Astrocyte of the spinal cord (primary cell): ENCODE data around the gene CXCL17.

ENCODE experiments used
- DNase-seq: peaks from one replicate; pipeline ENCODE4 v3.0.0; 2011; ENCODE audit warnings: low read depth, low spot score
- H3K4me3 ChIP-seq: 2 replicates; pipeline ENCODE4 v1.5.1; 2011; ENCODE audit warnings: low read depth, mild to moderate bottlenecking, low read length, moderate library complexity
- CTCF ChIP-seq: IDR thresholded peaks from 2 replicates; pipeline ENCODE4 v1.5.1; 2012; ENCODE audit warnings: low read depth, mild to moderate bottlenecking, low read length, inconsistent platforms
- in situ Hi-C: cut with HindIII; loops from 2 replicates; pipeline ENCODE4 v1.10.0; 2017; ENCODE audit warnings: low sequenced_read_pairs

The CXCL17 gene

GRCh38 chr19:42436006-42436405 lies 6.7 kb downstream of the CXCL17 start:
- in situ Hi-C loops: no loop called here

GRCh38 chr19:42435316-42435715 lies 7.4 kb downstream of the CXCL17 start:
- TF ChIP-seq CTCF: no peak
- no peak for DNase-seq
- in situ Hi-C loops: no loop called here
- H3K4me3 ChIP-seq: no peak overlapping the region

More at GRCh38 chr19:42436006-42436405, 6.7 kb downstream of the CXCL17 start:
- DNase-seq: no peak
- H3K4me3 ChIP-seq: no peak overlapping the region
- TF ChIP-seq CTCF: no peak

GRCh38 chr19:42433503-42434260 lies 9.1 kb downstream of the CXCL17 start:
- peak; percentile 67 for TF ChIP-seq CTCF
- in situ Hi-C loops: no loop called here

GRCh38 chr19:42431486-42431885 lies 11.3 kb downstream of the CXCL17 start:
- in situ Hi-C loops: no loop called here
- TF ChIP-seq CTCF: no peak
- no peak overlapping the region for H3K4me3 ChIP-seq
- DNase-seq: no peak

More at GRCh38 chr19:42433503-42434260, 9.1 kb downstream of the CXCL17 start:
- no peak overlapping the region for H3K4me3 ChIP-seq
- DNase-seq: peak; percentile 16

GRCh38 chr19:42428676-42429075 lies 14.1 kb downstream of the CXCL17 start:
- no peak for DNase-seq
- TF ChIP-seq CTCF: no peak
- no peak overlapping the region for H3K4me3 ChIP-seq
- in situ Hi-C loops: no loop called here

GRCh38 chr19:42427313-42427712 lies 15.4 kb downstream of the CXCL17 start, which contains the start of gene LIPE:
Gene LIPE (minus strand): TSS chr19:42427388. CDS start chr19:42427149, 239 bp downstream.
- H3K4me3 ChIP-seq: no peak within 1 kb of the TSS
- no peak for TF ChIP-seq CTCF
- no peak for DNase-seq
- in situ Hi-C loops: no loop called here
